DMS153 treated with DMSO at 0.1 percent for 48 hours (cell line): ENCODE measurements around the gene PCSK2.

ENCODE experiments used
- DNase-seq: peaks from one replicate; lab custom pipeline; 2025; ENCODE audit not compliant: unreplicated experiment; lab: John Stamatoyannopoulos, UW

Gene PCSK2

GRCh38 chr20:17327185-17328148 lies 100.6 kb downstream of the PCSK2 start:
- DNase-seq = no peak

- DNase-seq = no peak
Observed at GRCh38 chr20:17334932-17335331, 108.1 kb downstream of the PCSK2 start.

- DNase-seq = no peak
Observed at GRCh38 chr20:17339000-17339399, 112.2 kb downstream of the PCSK2 start.

GRCh38 chr20:17343091-17343490 lies 116.3 kb downstream of the PCSK2 start:
- no peak for DNase-seq

GRCh38 chr20:17343656-17344452 lies 117.0 kb downstream of the PCSK2 start:
- no peak for DNase-seq

- no peak for DNase-seq
Observed at GRCh38 chr20:17344790-17345189, 118.0 kb downstream of the PCSK2 start.

- DNase-seq = no peak
Observed at GRCh38 chr20:17345321-17345720, 118.5 kb downstream of the PCSK2 start.

GRCh38 chr20:17350321-17350720 lies 123.5 kb downstream of the PCSK2 start:
- DNase-seq = no peak

- DNase-seq = peak; percentile 34
Observed at GRCh38 chr20:17357238-17357637, 130.4 kb downstream of the PCSK2 start.

- no peak for DNase-seq
Observed at GRCh38 chr20:17358854-17359253, 132.0 kb downstream of the PCSK2 start.

- no peak for DNase-seq
Observed at GRCh38 chr20:17364681-17365080, 137.8 kb downstream of the PCSK2 start.

GRCh38 chr20:17365831-17366230 lies 139.0 kb downstream of the PCSK2 start:
- no peak for DNase-seq

- no peak for DNase-seq
Observed at GRCh38 chr20:17369506-17369905, 142.7 kb downstream of the PCSK2 start.

GRCh38 chr20:17372806-17373440 lies 146.1 kb downstream of the PCSK2 start:
- DNase-seq = no peak

- DNase-seq = no peak
Observed at GRCh38 chr20:17374086-17374485, 147.2 kb downstream of the PCSK2 start.

- no peak for DNase-seq
Observed at GRCh38 chr20:17376031-17376430, 149.2 kb downstream of the PCSK2 start.

- no peak for DNase-seq
Observed at GRCh38 chr20:17377231-17377630, 150.4 kb downstream of the PCSK2 start.

GRCh38 chr20:17379651-17380050 lies 152.8 kb downstream of the PCSK2 start:
- DNase-seq = no peak

GRCh38 chr20:17380801-17381200 lies 154.0 kb downstream of the PCSK2 start:
- DNase-seq = no peak

- no peak for DNase-seq
Observed at GRCh38 chr20:17381724-17382123, 154.9 kb downstream of the PCSK2 start.

GRCh38 chr20:17385798-17386197 lies 159.0 kb downstream of the PCSK2 start:
- DNase-seq = no peak
